Measurements from ENCODE around the gene ANKRD27.

ANKRD27 gene

GRCh38 chr19:32627714-32628270 is 47.2 kb downstream of the ANKRD27 start:
- no peak for TF ChIP-seq GATA3 (IDR thresholded peaks at IDR 0.05; ENCODE audit: low read depth, low read length)
- TF ChIP-seq GATA2 (IDR thresholded peaks at IDR 0.05; ENCODE audit: low read depth, low read length) = no peak

DNA sequence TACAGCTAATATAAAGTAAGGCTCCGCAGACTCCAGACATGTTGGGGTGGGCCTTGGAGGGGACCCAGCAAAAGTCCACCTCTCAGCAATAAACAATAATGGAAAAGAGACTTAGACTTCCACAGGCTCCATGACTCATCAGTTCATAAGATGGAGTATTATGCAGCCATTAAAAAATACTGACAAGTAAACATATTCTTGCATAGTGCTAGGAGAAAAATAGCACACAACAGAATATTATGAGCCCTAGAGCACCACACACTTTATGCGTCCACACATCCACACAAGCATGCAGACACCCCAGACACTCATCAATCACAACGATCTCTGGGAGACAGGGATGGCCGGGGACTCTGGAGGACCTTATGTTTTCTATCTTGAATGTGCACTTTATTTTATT is 48.0 kb downstream of the ANKRD27 start:
- TF ChIP-seq GATA3 (IDR thresholded peaks at IDR 0.05; ENCODE audit: low read depth, low read length) (no peak), GATA2 (IDR thresholded peaks at IDR 0.05; ENCODE audit: low read depth, low read length) (no peak)

DNA sequence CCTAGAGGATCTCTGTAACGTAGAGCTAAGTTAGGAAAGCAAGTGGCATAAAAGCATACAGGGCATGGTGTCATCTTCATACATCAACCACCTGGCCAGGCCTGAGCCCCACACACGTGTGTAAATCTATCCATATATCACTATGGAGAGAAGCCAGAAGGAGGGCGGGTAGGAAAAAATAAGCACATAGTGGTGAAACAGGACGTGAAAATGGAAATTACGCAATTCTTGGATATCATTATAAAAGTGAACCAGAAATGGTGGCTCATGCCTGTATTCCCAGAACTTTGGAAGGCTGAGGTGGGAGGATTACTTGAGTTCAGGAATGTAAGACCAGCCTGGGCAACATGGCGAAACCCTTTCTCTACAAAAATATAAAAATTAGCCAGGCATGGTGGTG is 50.6 kb downstream of the ANKRD27 start:
- TF ChIP-seq GATA2 (IDR thresholded peaks at IDR 0.05; ENCODE audit: low read depth, low read length) = no peak
- no peak for TF ChIP-seq GATA3 (IDR thresholded peaks at IDR 0.05; ENCODE audit: low read depth, low read length)

- no peak for TF ChIP-seq GATA3 (IDR thresholded peaks at IDR 0.05; ENCODE audit: low read depth, low read length)
- TF ChIP-seq GATA2 (IDR thresholded peaks at IDR 0.05; ENCODE audit: low read depth, low read length) = no peak
Measured at GRCh38 chr19:32622002-32622401, 53.0 kb downstream of the ANKRD27 start.

GRCh38 chr19:32619051-32619685 is 55.8 kb downstream of the ANKRD27 start:
- TF ChIP-seq GATA3 (IDR thresholded peaks at IDR 0.05; ENCODE audit: low read depth, low read length) (no peak), GATA2 (IDR thresholded peaks at IDR 0.05; ENCODE audit: low read depth, low read length) (no peak)

GRCh38 chr19:32615569-32615968 is 59.4 kb downstream of the ANKRD27 start:
- TF ChIP-seq GATA2 (IDR thresholded peaks at IDR 0.05; ENCODE audit: low read depth, low read length) (no peak), GATA3 (IDR thresholded peaks at IDR 0.05; ENCODE audit: low read depth, low read length) (no peak)

DNA sequence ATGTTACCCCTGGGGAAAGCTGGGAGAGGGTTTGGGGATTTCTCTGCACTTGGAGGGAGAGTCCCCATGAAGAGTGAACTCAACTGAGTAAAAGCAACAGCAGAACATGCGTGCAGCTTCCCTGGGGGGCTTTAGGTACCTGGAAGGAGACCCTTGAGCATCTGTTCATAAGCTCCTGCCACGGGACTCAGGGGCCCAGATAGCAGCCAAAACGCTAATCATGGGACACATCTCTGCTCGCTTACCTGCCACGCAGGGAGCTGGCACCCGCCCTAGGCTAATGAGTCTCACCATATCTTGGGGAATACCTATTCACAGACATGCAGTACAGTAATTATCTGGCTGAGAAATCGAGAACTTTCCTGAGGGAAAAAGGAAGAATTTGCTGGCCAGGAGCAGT is 60.1 kb downstream of the ANKRD27 start:
- TF ChIP-seq GATA3 (IDR thresholded peaks at IDR 0.05; ENCODE audit: low read depth, low read length) (no peak), GATA2 (IDR thresholded peaks at IDR 0.05; ENCODE audit: low read depth, low read length) (no peak)

GRCh38 chr19:32613008-32613407 is 62.0 kb downstream of the ANKRD27 start:
- TF ChIP-seq GATA2 (IDR thresholded peaks at IDR 0.05; ENCODE audit: low read depth, low read length) = no peak

- no peak for TF ChIP-seq GATA2 (IDR thresholded peaks at IDR 0.05; ENCODE audit: low read depth, low read length)
- no peak for TF ChIP-seq GATA3 (IDR thresholded peaks at IDR 0.05; ENCODE audit: low read depth, low read length)
Measured at GRCh38 chr19:32611161-32611560, 63.8 kb downstream of the ANKRD27 start.

DNA sequence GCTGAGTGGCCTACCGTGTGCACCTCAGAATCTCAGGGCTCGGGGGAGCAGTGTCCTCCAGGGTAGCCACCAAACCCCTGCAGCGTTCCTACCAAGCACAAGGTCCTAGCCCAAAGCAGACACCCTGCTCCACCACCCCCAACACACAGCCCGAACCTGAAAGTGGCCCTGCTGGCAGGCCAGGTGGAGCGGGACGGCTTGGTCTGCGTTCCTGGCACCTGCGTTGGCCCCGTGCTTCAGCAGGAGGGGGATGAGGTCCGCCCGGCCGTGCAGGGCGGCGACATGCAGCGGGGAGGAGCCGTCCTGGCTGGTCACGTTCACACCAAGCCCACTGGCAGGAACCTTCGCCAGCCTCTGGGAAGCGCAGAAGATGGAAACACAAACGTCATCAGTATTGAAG is 67.5 kb downstream of the ANKRD27 start:
- no peak for TF ChIP-seq GATA2 (IDR thresholded peaks at IDR 0.05; ENCODE audit: low read depth, low read length)
- no peak for TF ChIP-seq GATA3 (IDR thresholded peaks at IDR 0.05; ENCODE audit: low read depth, low read length)

GRCh38 chr19:32606289-32606688 is 68.7 kb downstream of the ANKRD27 start:
- TF ChIP-seq GATA3 (IDR thresholded peaks at IDR 0.05; ENCODE audit: low read depth, low read length) (no peak), GATA2 (IDR thresholded peaks at IDR 0.05; ENCODE audit: low read depth, low read length) (no peak)

GRCh38 chr19:32605544-32605943 is 69.4 kb downstream of the ANKRD27 start:
- no peak for TF ChIP-seq GATA3 (IDR thresholded peaks at IDR 0.05; ENCODE audit: low read depth, low read length)
- no peak for TF ChIP-seq GATA2 (IDR thresholded peaks at IDR 0.05; ENCODE audit: low read depth, low read length)

DNA sequence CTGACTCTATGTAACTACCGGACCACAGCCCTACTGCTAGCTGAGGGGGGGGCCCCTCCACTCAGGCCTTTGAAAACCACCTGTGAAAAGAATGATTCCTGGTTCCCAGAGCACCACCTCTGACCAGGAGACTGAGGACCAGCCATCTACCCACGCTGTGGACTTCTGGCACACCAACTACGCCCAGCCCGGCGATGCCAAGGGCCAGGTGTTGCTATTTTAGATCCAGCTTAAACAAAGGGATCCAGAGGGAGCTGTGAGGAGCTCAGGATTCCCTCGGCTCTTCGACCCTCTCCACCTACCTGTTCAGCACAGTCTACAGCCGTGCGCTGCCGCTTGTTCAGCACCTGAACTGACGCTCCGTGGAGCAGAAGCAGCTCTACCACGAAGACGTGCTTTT is 71.0 kb downstream of the ANKRD27 start:
- TF ChIP-seq GATA2 (IDR thresholded peaks at IDR 0.05; ENCODE audit: low read depth, low read length) (no peak), GATA3 (IDR thresholded peaks at IDR 0.05; ENCODE audit: low read depth, low read length) (no peak)

DNA sequence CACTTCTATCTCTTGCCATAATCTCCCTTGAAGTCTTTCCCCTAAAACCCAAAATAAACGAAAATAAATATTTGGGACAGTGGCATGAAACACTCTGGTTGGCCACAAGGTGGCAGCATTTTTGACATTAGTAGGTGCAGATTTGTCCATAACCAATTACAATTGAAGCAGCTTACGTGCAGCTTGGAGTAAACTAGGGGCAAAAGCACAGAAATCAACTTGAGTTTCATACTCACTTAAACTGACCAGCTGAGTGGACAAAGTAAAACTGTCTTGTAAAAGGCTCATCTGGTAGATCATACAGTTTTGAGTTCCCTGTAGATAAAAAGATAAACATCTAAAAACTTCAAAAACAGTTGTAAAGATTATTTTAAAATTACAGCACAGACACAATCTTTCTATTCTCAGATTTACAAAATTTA is 75.2 kb downstream of the ANKRD27 start:
- peak; percentile 40; the same call in 1 of the 2 replicates for TF ChIP-seq GATA3 (IDR thresholded peaks at IDR 0.05; ENCODE audit: low read depth, low read length)
- no peak for TF ChIP-seq GATA2 (IDR thresholded peaks at IDR 0.05; ENCODE audit: low read depth, low read length)

GRCh38 chr19:32599258-32599657 is 75.7 kb downstream of the ANKRD27 start:
- TF ChIP-seq GATA3 (IDR thresholded peaks at IDR 0.05; ENCODE audit: low read depth, low read length) (no peak), GATA2 (IDR thresholded peaks at IDR 0.05; ENCODE audit: low read depth, low read length) (no peak)

DNA sequence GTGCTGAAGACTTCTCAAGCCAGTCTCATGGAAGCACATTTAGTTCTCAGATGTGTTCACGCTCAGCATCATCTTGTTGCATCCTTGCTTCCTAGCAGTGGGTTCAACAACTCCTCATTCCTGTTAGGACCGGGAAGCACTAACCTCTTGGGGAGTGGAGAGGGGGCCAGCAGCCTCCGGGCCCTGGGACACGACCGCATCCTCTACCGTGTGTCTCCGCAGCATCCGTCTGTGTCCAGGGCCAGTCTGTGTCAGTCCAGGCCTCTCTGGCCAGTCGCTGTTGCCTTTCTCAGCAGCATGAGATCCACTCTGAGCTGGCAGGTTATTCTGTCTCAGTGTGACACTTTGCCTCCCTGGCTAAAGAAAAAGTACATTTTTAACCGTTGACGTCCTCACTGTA is 77.0 kb downstream of the ANKRD27 start:
- no peak for TF ChIP-seq GATA3 (IDR thresholded peaks at IDR 0.05; ENCODE audit: low read depth, low read length)
- TF ChIP-seq GATA2 (IDR thresholded peaks at IDR 0.05; ENCODE audit: low read depth, low read length) = no peak

Measured in SH-SY5Y (cell line).